Hematopoietic multipotent progenitor cell treated with erythropoietin and hydrocortisone succinate and interleukin-3 and kit ligand, for 15 days (in vitro differentiated cells): ENCODE data around the gene SIM2.

Source experiments
- DNase-seq: peaks from one replicate; pipeline ENCODE4 v3.0.0-alpha.2; 2015; ENCODE audit warnings: low spot score

The SIM2 gene

GRCh38 chr21:36700971-36701755, 2.2 kb downstream of the SIM2 start:
- DNase-seq: no peak

GRCh38 chr21:36701756-36702621, 3.1 kb downstream of the SIM2 start:
- DNase-seq: no peak

- no peak for DNase-seq
Measured at GRCh38 chr21:36702622-36702968, 3.7 kb downstream of the SIM2 start.

DNA sequence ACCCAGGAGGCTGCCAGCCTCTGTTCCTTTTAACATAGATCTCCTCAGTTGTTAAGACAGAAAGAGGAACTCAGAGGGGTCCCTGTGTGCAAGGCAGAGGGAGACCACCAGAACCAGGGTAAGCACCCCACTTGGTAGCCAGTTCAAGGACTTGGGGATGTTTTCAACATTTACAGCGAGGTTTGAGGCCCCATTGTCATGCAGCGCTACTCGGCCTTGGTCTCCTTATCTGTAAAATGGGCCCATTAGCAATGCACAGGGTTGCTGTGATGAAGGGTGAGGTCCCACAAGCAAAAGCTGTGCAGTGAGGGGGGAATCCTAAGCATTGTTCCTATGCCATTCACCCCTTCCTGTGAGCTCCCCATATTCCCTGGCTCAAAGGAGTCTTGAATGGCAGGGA, 4.2 kb downstream of the SIM2 start:
- no peak for DNase-seq

DNA sequence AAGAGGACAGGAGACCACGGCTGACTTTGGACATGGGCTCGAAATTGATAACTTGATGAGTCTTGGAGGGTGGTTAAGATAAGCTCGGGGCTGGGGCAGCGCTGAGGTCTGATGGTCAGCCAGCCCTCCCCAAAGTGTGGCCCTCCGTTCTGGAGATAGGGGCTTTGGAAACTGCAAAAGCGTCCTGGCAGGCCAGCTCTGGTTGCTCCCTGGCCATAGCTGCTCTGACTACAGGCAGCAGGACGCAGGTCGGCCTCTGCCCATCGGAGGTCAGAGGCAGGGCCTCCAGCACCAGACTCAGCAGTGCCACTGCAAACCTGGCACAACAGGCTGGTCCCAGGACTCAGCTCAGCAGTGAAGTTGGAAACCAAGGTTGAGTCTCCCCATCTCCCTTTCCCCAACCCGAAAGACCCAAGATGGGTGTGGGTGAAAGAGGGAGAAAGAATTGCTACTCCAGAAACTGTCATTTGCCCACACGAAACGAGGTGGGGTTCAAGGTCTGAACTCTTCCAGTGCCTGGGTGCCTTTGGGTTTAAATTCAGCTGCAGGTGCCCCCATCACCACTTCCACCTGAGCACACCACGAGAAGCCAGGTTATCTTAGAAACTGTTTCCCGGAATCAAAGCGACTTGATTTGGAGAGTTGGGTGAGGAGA, 4.8 kb downstream of the SIM2 start:
- no peak for DNase-seq

GRCh38 chr21:36704281-36704957, 5.5 kb downstream of the SIM2 start:
- no peak for DNase-seq

GRCh38 chr21:36704958-36705678, 6.2 kb downstream of the SIM2 start:
- DNase-seq: no peak

- DNase-seq: no peak
Measured at GRCh38 chr21:36705679-36706481, 7.0 kb downstream of the SIM2 start.

DNA sequence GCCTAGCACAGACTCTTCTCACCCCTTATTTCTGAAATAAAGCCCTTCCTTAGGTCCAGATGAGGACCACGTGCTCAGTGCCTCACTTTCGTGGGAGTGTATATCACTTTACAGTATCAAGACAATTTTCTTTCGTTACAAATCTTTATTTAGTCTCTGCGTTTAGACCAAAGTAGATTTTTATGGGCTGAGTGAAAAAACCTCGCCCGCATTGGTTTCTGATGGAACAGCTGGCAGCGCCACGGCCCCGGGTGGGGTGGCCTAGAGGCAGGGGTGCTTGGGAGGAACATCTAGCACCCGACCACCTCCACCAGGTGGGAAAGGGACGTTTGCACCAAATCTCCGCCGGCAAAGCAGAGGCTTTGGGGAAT, 7.6 kb downstream of the SIM2 start:
- no peak for DNase-seq

- DNase-seq: no peak
Measured at GRCh38 chr21:36706951-36707762, 8.2 kb downstream of the SIM2 start.

GRCh38 chr21:36707763-36708285, 8.9 kb downstream of the SIM2 start:
- DNase-seq: no peak

GRCh38 chr21:36708286-36709029, 9.5 kb downstream of the SIM2 start:
- no peak for DNase-seq

- DNase-seq: no peak
Measured at GRCh38 chr21:36709030-36709867, 10.3 kb downstream of the SIM2 start.

DNA sequence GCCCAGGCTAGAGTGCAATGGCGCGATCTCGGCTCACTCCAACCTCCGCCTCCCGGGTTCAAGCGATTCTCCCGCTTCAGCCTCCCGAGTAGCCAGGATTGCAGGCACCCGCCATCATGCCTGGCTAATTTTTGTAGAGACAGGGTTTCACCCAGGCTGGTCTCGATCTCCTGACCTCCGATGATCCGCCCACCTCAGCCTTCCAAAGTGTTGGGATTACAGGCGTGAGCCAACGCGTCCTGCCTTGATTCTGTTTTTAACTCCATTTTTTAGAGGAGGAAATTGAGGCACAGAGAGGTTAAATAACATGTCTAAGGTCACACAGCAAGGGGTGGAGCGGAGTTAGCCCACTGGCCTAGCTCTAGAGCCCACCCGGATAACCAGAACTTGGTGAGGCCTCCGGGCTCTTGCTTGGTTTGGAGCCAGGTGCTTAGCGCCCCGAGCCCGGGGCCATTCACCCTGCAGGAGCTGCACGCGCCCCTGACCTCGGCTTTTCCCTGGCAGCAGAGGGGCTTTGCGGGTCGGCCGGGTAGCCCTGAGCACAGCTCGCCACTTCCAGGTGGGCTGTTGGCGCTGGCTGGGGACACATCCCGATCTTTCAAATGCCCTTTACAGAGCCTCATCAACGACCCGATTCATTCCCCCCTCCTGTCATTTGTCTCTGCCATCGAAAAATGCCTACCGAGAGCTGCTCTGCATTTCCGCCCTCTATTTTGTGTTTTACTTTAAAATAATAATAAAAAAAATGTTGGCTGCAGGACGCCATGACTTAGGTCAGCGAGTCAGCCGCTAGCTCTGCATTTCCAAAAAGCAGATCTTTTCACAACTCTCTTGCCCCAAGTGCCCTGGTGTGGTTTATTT, 11.2 kb downstream of the SIM2 start:
- no peak for DNase-seq

- DNase-seq: no peak
Measured at GRCh38 chr21:36710729-36711048, 11.8 kb downstream of the SIM2 start.

- no peak for DNase-seq
Measured at GRCh38 chr21:36713746-36714145, 14.8 kb downstream of the SIM2 start.

- no peak for DNase-seq
Measured at GRCh38 chr21:36716387-36716786, 17.5 kb downstream of the SIM2 start.
